ENCODE data around the gene UBE2G2. TPM values are rescaled to one million over a fixed set of nuclear protein-coding genes. Genes with fewer than 3 reads are reported as not detected.

Gene UBE2G2
- polyA plus RNA-seq, 1 experiment = 93.2 TPM

- CTCF ChIA-PET = no interaction called here
- Histone ChIP-seq H3K36me3 (ENCODE audit: control insufficient read depth, insufficient read depth, low read length) (no peaks in the 10 kb centered on the region), H3K27me3 (ENCODE audit: control insufficient read depth, insufficient read depth, low read length) (peaks cover 6% of the 10 kb centered on the region), H3K4me3 (ENCODE audit: low read depth, low read length) (no peak overlapping the region)
- no peak for DNase-seq (ENCODE audit: low read depth)
- POLR2A ChIA-PET = no interaction called here
- TF ChIP-seq, protein P1, sequence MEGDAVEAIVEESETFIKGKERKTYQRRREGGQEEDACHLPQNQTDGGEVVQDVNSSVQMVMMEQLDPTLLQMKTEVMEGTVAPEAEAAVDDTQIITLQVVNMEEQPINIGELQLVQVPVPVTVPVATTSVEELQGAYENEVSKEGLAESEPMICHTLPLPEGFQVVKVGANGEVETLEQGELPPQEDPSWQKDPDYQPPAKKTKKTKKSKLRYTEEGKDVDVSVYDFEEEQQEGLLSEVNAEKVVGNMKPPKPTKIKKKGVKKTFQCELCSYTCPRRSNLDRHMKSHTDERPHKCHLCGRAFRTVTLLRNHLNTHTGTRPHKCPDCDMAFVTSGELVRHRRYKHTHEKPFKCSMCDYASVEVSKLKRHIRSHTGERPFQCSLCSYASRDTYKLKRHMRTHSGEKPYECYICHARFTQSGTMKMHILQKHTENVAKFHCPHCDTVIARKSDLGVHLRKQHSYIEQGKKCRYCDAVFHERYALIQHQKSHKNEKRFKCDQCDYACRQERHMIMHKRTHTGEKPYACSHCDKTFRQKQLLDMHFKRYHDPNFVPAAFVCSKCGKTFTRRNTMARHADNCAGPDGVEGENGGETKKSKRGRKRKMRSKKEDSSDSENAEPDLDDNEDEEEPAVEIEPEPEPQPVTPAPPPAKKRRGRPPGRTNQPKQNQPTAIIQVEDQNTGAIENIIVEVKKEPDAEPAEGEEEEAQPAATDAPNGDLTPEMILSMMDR (IDR thresholded peaks at IDR 0.05; ENCODE audit: insufficient read depth, low read depth, low read length) = no peak
Measured at GRCh38 chr21:44730951-44731579, 70.6 kb downstream of the UBE2G2 start.

DNA sequence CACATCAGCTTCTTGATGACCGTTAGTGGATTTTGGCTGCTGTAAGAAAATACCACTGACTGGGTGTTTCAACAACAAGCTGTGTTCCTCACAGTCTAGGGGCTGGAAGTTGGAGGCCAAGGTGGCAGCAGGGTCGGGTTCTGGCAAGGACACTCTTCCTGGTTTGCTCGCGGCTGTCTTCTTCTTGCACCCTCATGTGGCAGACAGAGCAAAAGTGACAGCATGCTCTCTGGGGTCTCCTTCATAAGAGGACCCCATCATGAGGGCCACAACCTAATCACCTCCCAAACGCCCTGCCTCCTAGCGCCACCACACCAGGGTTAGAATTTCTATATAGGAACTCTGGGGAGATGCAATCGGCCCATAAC is 71.6 kb downstream of the UBE2G2 start:
- TF ChIP-seq, protein P1 (IDR thresholded peaks at IDR 0.05; ENCODE audit: insufficient read depth, low read depth, low read length) = no peak
- POLR2A ChIA-PET = no interaction called here
- no peak for DNase-seq (ENCODE audit: low read depth)
- CTCF ChIA-PET = no interaction called here
- Histone ChIP-seq H3K4me3 (ENCODE audit: low read depth, low read length) (no peak overlapping the region), H3K36me3 (ENCODE audit: control insufficient read depth, insufficient read depth, low read length) (no peaks in the 10 kb centered on the region), H3K27me3 (ENCODE audit: control insufficient read depth, insufficient read depth, low read length) (peaks cover 9% of the 10 kb centered on the region)

- TF ChIP-seq, protein P1 (IDR thresholded peaks at IDR 0.05; ENCODE audit: insufficient read depth, low read depth, low read length) = no peak
- ChIA-PET CTCF (no interaction called here), POLR2A (no interaction called here)
- Histone ChIP-seq H3K36me3 (ENCODE audit: control insufficient read depth, insufficient read depth, low read length) (no peaks in the 10 kb centered on the region), H3K4me3 (ENCODE audit: low read depth, low read length) (no peak overlapping the region), H3K27me3 (ENCODE audit: control insufficient read depth, insufficient read depth, low read length) (peaks cover 9% of the 10 kb centered on the region)
- no peak for DNase-seq (ENCODE audit: low read depth)
Measured at GRCh38 chr21:44729336-44730027, 72.1 kb downstream of the UBE2G2 start.

DNA sequence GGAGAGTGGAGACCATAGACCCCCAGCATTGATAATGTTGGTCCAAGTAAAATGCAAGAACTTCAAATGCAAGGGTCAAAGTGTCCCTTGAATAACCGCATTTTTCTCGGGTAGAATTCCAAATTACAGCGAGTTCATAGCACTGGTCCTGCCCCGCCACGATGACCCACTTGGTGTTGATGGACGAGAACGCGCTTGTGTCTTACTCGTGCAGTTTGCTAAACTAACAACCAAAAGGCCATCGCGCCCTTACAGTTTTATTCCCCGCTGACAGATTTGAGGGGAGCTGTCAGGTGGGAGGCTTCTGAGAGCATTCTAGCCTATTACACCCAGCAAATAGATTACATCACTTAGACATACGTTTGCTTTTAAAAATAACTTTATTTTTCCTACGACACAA is 72.9 kb downstream of the UBE2G2 start:
- TF ChIP-seq, protein P1 (IDR thresholded peaks at IDR 0.05; ENCODE audit: insufficient read depth, low read depth, low read length) = no peak
- no peak for DNase-seq (ENCODE audit: low read depth)
- ChIA-PET POLR2A (no interaction called here), CTCF (no interaction called here)
- Histone ChIP-seq H3K36me3 (ENCODE audit: control insufficient read depth, insufficient read depth, low read length) (no peaks in the 10 kb centered on the region), H3K4me3 (ENCODE audit: low read depth, low read length) (no peak overlapping the region), H3K27me3 (ENCODE audit: control insufficient read depth, insufficient read depth, low read length) (peaks cover 9% of the 10 kb centered on the region)

DNA sequence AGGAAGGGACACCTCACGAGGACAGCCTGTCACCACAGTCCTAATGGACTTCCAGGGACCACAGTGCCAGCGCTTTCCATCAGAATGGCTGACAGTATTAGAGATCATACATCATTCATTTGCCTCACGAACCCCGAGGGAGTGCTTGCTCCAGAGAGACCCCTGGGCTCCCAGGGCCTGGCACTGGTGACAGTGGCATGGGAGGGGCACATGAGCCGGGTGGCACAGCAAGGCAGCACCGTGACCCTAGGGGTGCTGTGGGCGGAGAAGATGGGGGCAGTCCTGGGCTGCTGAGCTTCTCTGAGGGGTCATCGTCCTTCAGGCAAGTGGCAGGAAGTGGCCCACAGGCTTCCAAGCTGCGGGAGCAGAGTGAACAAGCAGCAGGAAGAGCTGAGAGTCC is 73.9 kb downstream of the UBE2G2 start:
- ChIA-PET POLR2A (no interaction called here), CTCF (interaction anchor here (0.6 kb wide), 1 partner anchor 384 kb away, joined by 3 read pairs; no protein-coding TSS in a partner anchor)
- no peaks in the 10 kb centered on the region for H3K36me3 ChIP-seq (ENCODE audit: control insufficient read depth, insufficient read depth, low read length)
- H3K27me3 ChIP-seq (ENCODE audit: control insufficient read depth, insufficient read depth, low read length) = peaks cover 12% of the 10 kb centered on the region
- TF ChIP-seq, protein P1 (IDR thresholded peaks at IDR 0.05; ENCODE audit: insufficient read depth, low read depth, low read length) = no peak
- DNase-seq (ENCODE audit: low read depth) = no peak
- H3K4me3 ChIP-seq (ENCODE audit: low read depth, low read length) = no peak overlapping the region

Data from BJ (cell line).